Panc1 (cell line): ENCODE measurements around the gene TOMM40. TPM values are rescaled to one million over a fixed set of nuclear protein-coding genes. Genes with fewer than 3 reads are reported as not detected.

Experiments used
- ATAC-seq: fragments of 200-7000 bp; cut with Tn5 transposase; 2 replicates; pipeline ENCODE4 v1.9.1; 2020; ENCODE audit warnings: mild to moderate bottlenecking, moderate library complexity
- BruUV-seq: library from RNA; stranded (reverse); fragments of 400-500 nt; replicated peaks from 2 replicates; lab custom pipeline; 2021; lab: Mats Ljungman, UMichigan
- CTCF ChIA-PET: fragments of 300-600 bp; sonication (Branson Sonifier 250); formaldehyde crosslinking; loops from one replicate; lab custom pipeline; 2022; ENCODE audit warnings: antibody characterized with exemption; lab: Charles Lee
- POLR2A ChIA-PET: fragments of 300-600 bp; sonication (Branson Sonifier 250); formaldehyde crosslinking; loops from one replicate; lab custom pipeline; 2022; ENCODE audit warnings: antibody characterized with exemption; lab: Charles Lee
- DNase-seq: peaks from one replicate; pipeline ENCODE4 v3.0.0-alpha.2; 2010; ENCODE audit warnings: low read depth, low spot score
- H3K27ac ChIP-seq: 2 replicates; pipeline ENCODE4 v1.5.1; 2011; ENCODE audit warnings: mild to moderate bottlenecking, low read length, inconsistent platforms
- H3K27me3 ChIP-seq: fragments of 200-500 bp; sonication (Bioruptor generic); 2 replicates; pipeline ENCODE4 v1.6.0; 2014; ENCODE audit warnings: low read length, inconsistent platforms; ENCODE audit not compliant: control insufficient read depth, insufficient read depth
- H3K36me3 ChIP-seq: fragments of 200-500 bp; sonication (Bioruptor generic); 2 replicates; pipeline ENCODE4 v1.5.1; 2014; ENCODE audit warnings: inconsistent platforms, mild to moderate bottlenecking, low read length, moderate library complexity; ENCODE audit not compliant: control insufficient read depth, insufficient read depth
- H3K4me1 ChIP-seq: 2 replicates; pipeline ENCODE4 v1.5.1; 2011; ENCODE audit warnings: inconsistent platforms, mild to moderate bottlenecking, low read length, moderate library complexity; ENCODE audit not compliant: control insufficient read depth, insufficient read depth
- H3K4me3 ChIP-seq, 2 experiments: 2 replicates each; pipeline ENCODE4 v1.5.1; 2011 to 2012; ENCODE audit warnings: low read depth in 2 of 2, low read length in 2 of 2, mild to moderate bottlenecking in 2 of 2, inconsistent platforms in 1 of 2, moderate library complexity in 1 of 2
- H3K9me3 ChIP-seq: fragments of 200-500 bp; sonication (Bioruptor generic); 2 replicates; pipeline ENCODE4 v1.5.1; 2014; ENCODE audit warnings: low read depth, mild to moderate bottlenecking, inconsistent platforms, low read length, moderate library complexity; ENCODE audit not compliant: control insufficient read depth, insufficient read depth
- POLR2AphosphoS5 ChIP-seq: IDR thresholded peaks from 2 replicates; pipeline ENCODE4 v1.6.1; 2012; ENCODE audit warnings: mild to moderate bottlenecking, low read depth, low read length, moderate library complexity
- SIN3A ChIP-seq: IDR thresholded peaks from 2 replicates; pipeline ENCODE4 v1.6.1; 2012; ENCODE audit warnings: low read depth, mild to moderate bottlenecking, low read length, moderate library complexity, borderline replicate concordance; ENCODE audit not compliant: insufficient read depth
- TCF7L2 ChIP-seq: IDR thresholded peaks from 2 replicates; pipeline ENCODE4 v1.6.1; 2011; ENCODE audit warnings: mild to moderate bottlenecking, low read depth, low read length, inconsistent platforms
- in situ Hi-C: cut with HindIII; loops from 2 replicates; pipeline ENCODE4 v1.10.0; 2016; ENCODE audit warnings: low sequenced_read_pairs, low pct_unique_long_range_greater_than_20kb
- intact Hi-C: fragments of 100-400 bp; cut with micrococcal nuclease; formaldehyde crosslinking; loops from one replicate; pipeline ENCODE4 v1.10.0; 2022; ENCODE audit not compliant: unreplicated experiment
- total RNA-seq: library from RNA; stranded (reverse); gene quantifications from one replicate; pipeline ENCODE4 v1.2.1, GENCODE V29; 2021; ENCODE audit not compliant: unreplicated experiment
- TF ChIP-seq, protein P1 (sequence below): fragments of 450-650 bp; IDR thresholded peaks from 2 replicates; pipeline ENCODE4 v1.5.1; 2017; ENCODE audit warnings: mild to moderate bottlenecking
- TF ChIP-seq, protein P2 (sequence below), 2 experiments: IDR thresholded peaks; 2 replicates each; pipeline ENCODE4 v1.6.1; 2011 to 2012; ENCODE audit warnings: low read depth in 2 of 2, control low read depth in 1 of 2, low read length in 1 of 2, mild to moderate bottlenecking in 1 of 2, moderate library complexity in 1 of 2; ENCODE audit not compliant: insufficient read depth in 1 of 2

Gene TOMM40
- total RNA-seq, 1 experiment from 2014 or later: 147 TPM

DNA sequence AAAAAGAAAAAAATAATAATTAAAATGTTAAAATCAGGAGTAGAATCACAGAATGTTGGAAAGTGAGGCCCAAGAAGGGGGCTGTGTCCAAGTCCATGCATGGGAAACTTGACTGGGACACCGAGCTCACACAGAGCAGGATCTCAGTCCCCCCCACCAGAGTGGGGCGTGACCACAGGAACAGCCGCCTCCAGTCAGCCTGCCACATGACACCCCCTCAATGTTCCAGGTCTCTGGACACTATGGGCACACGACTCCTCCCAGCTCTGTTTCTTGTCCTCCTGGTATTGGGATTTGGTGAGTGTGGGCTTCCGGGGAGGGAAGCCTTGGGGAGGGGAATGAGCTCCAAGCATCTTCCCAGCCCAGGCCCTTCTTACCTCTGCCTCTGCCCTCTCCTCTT is 57.2 kb downstream of the TOMM40 start:
- in situ Hi-C loops (no loop called here), intact Hi-C loops (no loop called here)
- no peaks in the 10 kb centered on the region for H3K36me3 ChIP-seq
- H3K9me3 ChIP-seq: no peaks in the 10 kb centered on the region
- ChIA-PET POLR2A (no interaction called here), CTCF (no interaction called here)
- no TSS peak for BruUV-seq
- DNase-seq (no peak), ATAC-seq (no peak)
- no peak for TF ChIP-seq SIN3A
- TF ChIP-seq, protein P1, sequence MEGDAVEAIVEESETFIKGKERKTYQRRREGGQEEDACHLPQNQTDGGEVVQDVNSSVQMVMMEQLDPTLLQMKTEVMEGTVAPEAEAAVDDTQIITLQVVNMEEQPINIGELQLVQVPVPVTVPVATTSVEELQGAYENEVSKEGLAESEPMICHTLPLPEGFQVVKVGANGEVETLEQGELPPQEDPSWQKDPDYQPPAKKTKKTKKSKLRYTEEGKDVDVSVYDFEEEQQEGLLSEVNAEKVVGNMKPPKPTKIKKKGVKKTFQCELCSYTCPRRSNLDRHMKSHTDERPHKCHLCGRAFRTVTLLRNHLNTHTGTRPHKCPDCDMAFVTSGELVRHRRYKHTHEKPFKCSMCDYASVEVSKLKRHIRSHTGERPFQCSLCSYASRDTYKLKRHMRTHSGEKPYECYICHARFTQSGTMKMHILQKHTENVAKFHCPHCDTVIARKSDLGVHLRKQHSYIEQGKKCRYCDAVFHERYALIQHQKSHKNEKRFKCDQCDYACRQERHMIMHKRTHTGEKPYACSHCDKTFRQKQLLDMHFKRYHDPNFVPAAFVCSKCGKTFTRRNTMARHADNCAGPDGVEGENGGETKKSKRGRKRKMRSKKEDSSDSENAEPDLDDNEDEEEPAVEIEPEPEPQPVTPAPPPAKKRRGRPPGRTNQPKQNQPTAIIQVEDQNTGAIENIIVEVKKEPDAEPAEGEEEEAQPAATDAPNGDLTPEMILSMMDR: no peak
- no peak for TF ChIP-seq POLR2AphosphoS5
- TF ChIP-seq TCF7L2: no peak
- TF ChIP-seq, protein P2, sequence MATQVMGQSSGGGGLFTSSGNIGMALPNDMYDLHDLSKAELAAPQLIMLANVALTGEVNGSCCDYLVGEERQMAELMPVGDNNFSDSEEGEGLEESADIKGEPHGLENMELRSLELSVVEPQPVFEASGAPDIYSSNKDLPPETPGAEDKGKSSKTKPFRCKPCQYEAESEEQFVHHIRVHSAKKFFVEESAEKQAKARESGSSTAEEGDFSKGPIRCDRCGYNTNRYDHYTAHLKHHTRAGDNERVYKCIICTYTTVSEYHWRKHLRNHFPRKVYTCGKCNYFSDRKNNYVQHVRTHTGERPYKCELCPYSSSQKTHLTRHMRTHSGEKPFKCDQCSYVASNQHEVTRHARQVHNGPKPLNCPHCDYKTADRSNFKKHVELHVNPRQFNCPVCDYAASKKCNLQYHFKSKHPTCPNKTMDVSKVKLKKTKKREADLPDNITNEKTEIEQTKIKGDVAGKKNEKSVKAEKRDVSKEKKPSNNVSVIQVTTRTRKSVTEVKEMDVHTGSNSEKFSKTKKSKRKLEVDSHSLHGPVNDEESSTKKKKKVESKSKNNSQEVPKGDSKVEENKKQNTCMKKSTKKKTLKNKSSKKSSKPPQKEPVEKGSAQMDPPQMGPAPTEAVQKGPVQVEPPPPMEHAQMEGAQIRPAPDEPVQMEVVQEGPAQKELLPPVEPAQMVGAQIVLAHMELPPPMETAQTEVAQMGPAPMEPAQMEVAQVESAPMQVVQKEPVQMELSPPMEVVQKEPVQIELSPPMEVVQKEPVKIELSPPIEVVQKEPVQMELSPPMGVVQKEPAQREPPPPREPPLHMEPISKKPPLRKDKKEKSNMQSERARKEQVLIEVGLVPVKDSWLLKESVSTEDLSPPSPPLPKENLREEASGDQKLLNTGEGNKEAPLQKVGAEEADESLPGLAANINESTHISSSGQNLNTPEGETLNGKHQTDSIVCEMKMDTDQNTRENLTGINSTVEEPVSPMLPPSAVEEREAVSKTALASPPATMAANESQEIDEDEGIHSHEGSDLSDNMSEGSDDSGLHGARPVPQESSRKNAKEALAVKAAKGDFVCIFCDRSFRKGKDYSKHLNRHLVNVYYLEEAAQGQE (IDR thresholded peaks at IDR 0.05; ENCODE audit: insufficient read depth in 1 of 2, low read depth in 2 of 2, low read length in 1 of 2): no peak
- 0 out of 2 replicates have a peak, but pooled peaks cover 3% of the 10 kb centered on the region for H3K4me1 ChIP-seq
- no peak overlapping the region for H3K27ac ChIP-seq
- H3K4me3 ChIP-seq: no peak overlapping the region
- H3K27me3 ChIP-seq: no peaks in the 10 kb centered on the region

DNA sequence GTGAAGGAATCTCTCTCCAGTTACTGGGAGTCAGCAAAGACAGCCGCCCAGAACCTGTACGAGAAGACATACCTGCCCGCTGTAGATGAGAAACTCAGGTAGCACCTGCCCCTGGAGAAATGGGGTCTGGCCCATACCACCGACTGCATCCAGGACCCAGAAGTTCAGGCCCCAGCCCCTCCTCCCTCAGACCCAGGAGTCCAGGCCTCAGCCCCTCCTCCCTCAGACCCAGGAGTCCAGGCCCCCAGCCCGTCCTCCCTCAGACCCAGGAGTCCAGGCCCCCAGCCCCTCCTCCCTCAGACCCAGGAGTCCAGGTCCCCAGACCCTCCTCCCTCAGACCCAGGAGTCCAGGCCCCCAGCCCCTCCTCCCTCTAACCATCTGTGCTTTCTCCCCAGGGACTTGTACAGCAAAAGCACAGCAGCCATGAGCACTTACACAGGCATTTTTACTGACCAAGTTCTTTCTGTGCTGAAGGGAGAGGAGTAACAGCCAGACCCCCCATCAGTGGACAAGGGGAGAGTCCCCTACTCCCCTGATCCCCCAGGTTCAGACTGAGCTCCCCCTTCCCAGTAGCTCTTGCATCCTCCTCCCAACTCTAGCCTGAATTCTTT is 57.8 kb downstream of the TOMM40 start:
- no peak for TF ChIP-seq SIN3A
- TF ChIP-seq TCF7L2: no peak
- TF ChIP-seq, protein P2 (IDR thresholded peaks at IDR 0.05; ENCODE audit: insufficient read depth in 1 of 2, low read depth in 2 of 2, low read length in 1 of 2): no peak
- TF ChIP-seq, protein P1: no peak
- TF ChIP-seq POLR2AphosphoS5: no peak
- BruUV-seq: no TSS peak
- Histone ChIP-seq H3K4me1 (0 out of 2 replicates have a peak, but pooled peaks cover 3% of the 10 kb centered on the region), H3K4me3 (no peak overlapping the region), H3K27ac (no peak overlapping the region), H3K9me3 (no peaks in the 10 kb centered on the region), H3K27me3 (no peaks in the 10 kb centered on the region), H3K36me3 (no peaks in the 10 kb centered on the region)
- POLR2A ChIA-PET: no interaction called here
- in situ Hi-C loops: no loop called here
- CTCF ChIA-PET: no interaction called here
- no peak for DNase-seq
- ATAC-seq: no peak
- intact Hi-C loops: no loop called here
